WTC11 (cell line): ENCODE data around the gene KRTAP5-2.

ENCODE experiments used
- ATF3 ChIP-seq: sonication (generic); formaldehyde crosslinking; conservative IDR thresholded peaks from 2 replicates; pipeline ENCODE4 v1.8.1; 2022; ENCODE audit warnings: mild to moderate bottlenecking, missing genetic modification reagents
- CTCF ChIP-seq: fragments of 200-600 bp; IDR thresholded peaks from 2 replicates; pipeline ENCODE4 v1.8.0; 2022; ENCODE audit warnings: antibody characterized with exemption
- E2F1 ChIP-seq: sonication (generic); formaldehyde crosslinking; IDR thresholded peaks from 2 replicates; pipeline ENCODE4 v1.8.0; 2022; ENCODE audit warnings: mild to moderate bottlenecking, missing genetic modification reagents
- E2F4 ChIP-seq: sonication (generic); formaldehyde crosslinking; IDR thresholded peaks from 2 replicates; pipeline ENCODE4 v1.8.1; 2022; ENCODE audit warnings: low read depth, mild to moderate bottlenecking, moderate library complexity, missing genetic modification reagents, borderline replicate concordance
- ESRRA ChIP-seq: sonication (generic); formaldehyde crosslinking; IDR thresholded peaks from 2 replicates; pipeline ENCODE4 v1.8.1; 2022; ENCODE audit warnings: mild to moderate bottlenecking, missing genetic modification reagents, borderline replicate concordance
- IRF2 ChIP-seq: sonication (generic); formaldehyde crosslinking; IDR thresholded peaks from 2 replicates; pipeline ENCODE4 v1.8.0; 2022; ENCODE audit warnings: low read depth, missing genetic modification reagents, borderline replicate concordance
- JUN ChIP-seq: sonication (generic); formaldehyde crosslinking; IDR thresholded peaks from 2 replicates; pipeline ENCODE4 v1.8.0; 2023; ENCODE audit warnings: mild to moderate bottlenecking, missing genetic modification reagents
- NFYB ChIP-seq: sonication (generic); formaldehyde crosslinking; conservative IDR thresholded peaks from 2 replicates; pipeline ENCODE4 v1.8.0; 2022; ENCODE audit warnings: low read depth, missing genetic modification reagents
- PRRX2 ChIP-seq: fragments of 250-450 bp; sonication (Bioruptor Pico); IDR thresholded peaks from 2 replicates; pipeline ENCODE4 v1.8.0; 2021; ENCODE audit warnings: mild to moderate bottlenecking
- SMAD3 ChIP-seq: sonication (generic); formaldehyde crosslinking; IDR thresholded peaks from 2 replicates; pipeline ENCODE4 v1.8.0; 2022; ENCODE audit warnings: missing genetic modification reagents, mild to moderate bottlenecking, borderline replicate concordance
- SP1 ChIP-seq: sonication (generic); formaldehyde crosslinking; conservative IDR thresholded peaks from 2 replicates; pipeline ENCODE4 v1.8.1; 2022; ENCODE audit warnings: missing genetic modification reagents
- USF2 ChIP-seq: sonication (generic); formaldehyde crosslinking; IDR thresholded peaks from 2 replicates; pipeline ENCODE4 v1.8.1; 2023; ENCODE audit warnings: mild to moderate bottlenecking, missing genetic modification reagents, moderate library complexity
- ZBTB21 ChIP-seq: sonication (generic); formaldehyde crosslinking; IDR thresholded peaks from 2 replicates; pipeline ENCODE4 v1.8.1; 2023; ENCODE audit warnings: mild to moderate bottlenecking, missing genetic modification reagents, borderline replicate concordance

- TF ChIP-seq CTCF (no peak), USF2 (CRISPR knock-in tag) (no peak), SMAD3 (CRISPR knock-in tag) (no peak), JUN (CRISPR knock-in tag) (no peak), SP1 (no peak), NFYB (no peak), ESRRA (CRISPR knock-in tag) (no peak), IRF2 (CRISPR knock-in tag) (no peak), PRRX2 (no peak), E2F4 (no peak), ATF3 (CRISPR knock-in tag) (no peak), ZBTB21 (no peak), E2F1 (CRISPR knock-in tag) (no peak)
Observed at GRCh38 chr11:1638344-1638743, 40.2 kb upstream of the KRTAP5-2 start.
